ENCODE measurements around the gene ANKRD11. TPM values are rescaled to one million over a fixed set of nuclear protein-coding genes. Genes with fewer than 3 reads are reported as not detected.

The ANKRD11 gene
- total RNA-seq, 1 donor from 2014 or later: 165 TPM

- DNase-seq (ENCODE audit: low spot score): peak; percentile 50
- H3K9me3 Mint-ChIP-seq (ENCODE audit: unreplicated experiment): no peaks in the 10 kb centered on the region
- TF ChIP-seq CTCF (IDR thresholded peaks at IDR 0.05; ENCODE audit: unreplicated experiment): no peak
- H3K27ac Mint-ChIP-seq (ENCODE audit: unreplicated experiment): peak overlapping the region; percentile 48
- peaks cover 44% of the 10 kb centered on the region for H3K27me3 Mint-ChIP-seq (ENCODE audit: unreplicated experiment)
- H3K36me3 Mint-ChIP-seq (ENCODE audit: low read depth, unreplicated experiment): peaks cover 27% of the 10 kb centered on the region
- H3K4me1 Mint-ChIP-seq (ENCODE audit: unreplicated experiment): peaks cover 84% of the 10 kb centered on the region
- peak overlapping the region; percentile 40 for H3K4me3 Mint-ChIP-seq (ENCODE audit: unreplicated experiment)
These were observed 167.8 kb downstream of the ANKRD11 start for GRCh38 chr16:89322321-89323119.

DNA sequence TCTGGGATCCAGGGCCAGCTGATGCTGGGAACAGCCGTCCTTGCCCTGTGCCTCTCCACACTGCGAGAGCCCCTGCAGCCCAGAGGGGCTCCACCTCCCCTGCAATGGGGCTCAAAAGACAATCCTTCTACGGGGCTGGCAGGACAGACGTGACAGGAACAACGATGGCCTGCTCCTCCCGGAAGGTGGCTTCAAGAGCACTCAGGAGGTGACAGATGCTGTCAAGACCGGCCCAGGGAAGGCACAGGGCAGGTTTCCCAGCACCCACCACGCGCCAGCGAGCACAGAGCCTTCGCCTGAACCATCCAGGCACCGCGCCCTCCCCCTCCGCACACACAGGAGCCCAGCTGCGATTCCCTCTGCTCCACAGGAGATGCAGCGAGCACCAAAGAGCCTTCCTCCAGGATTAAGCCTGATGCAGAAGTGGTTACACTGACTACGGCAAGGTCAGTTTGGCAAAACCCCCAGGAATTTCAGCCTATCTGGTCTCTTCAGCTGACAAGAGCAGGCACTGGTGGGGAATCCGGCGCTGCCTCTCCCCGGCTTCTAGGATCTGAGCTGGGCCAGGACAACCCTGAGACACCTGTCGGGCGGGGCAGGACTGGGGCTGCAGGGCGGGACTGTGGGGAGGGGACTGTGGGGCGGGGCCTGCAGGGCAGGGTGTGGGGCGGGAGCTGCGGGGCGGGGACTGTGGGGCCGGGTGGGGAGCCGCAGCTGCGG, 169.4 kb downstream of the ANKRD11 start:
- Mint-ChIP-seq H3K27ac (ENCODE audit: unreplicated experiment) (no peak overlapping the region), H3K4me1 (ENCODE audit: unreplicated experiment) (peaks cover 86% of the 10 kb centered on the region), H3K27me3 (ENCODE audit: unreplicated experiment) (peaks cover 45% of the 10 kb centered on the region), H3K36me3 (ENCODE audit: low read depth, unreplicated experiment) (peaks cover 38% of the 10 kb centered on the region), H3K4me3 (ENCODE audit: unreplicated experiment) (no peak overlapping the region), H3K9me3 (ENCODE audit: unreplicated experiment) (no peaks in the 10 kb centered on the region)
- no peak for DNase-seq (ENCODE audit: low spot score)
- TF ChIP-seq CTCF (IDR thresholded peaks at IDR 0.05; ENCODE audit: unreplicated experiment): no peak

- Mint-ChIP-seq H3K4me3 (ENCODE audit: unreplicated experiment) (no peak overlapping the region), H3K36me3 (ENCODE audit: low read depth, unreplicated experiment) (peaks cover 40% of the 10 kb centered on the region), H3K27me3 (ENCODE audit: unreplicated experiment) (peaks cover 48% of the 10 kb centered on the region), H3K4me1 (ENCODE audit: unreplicated experiment) (peaks cover 85% of the 10 kb centered on the region), H3K27ac (ENCODE audit: unreplicated experiment) (no peak overlapping the region), H3K9me3 (ENCODE audit: unreplicated experiment) (no peaks in the 10 kb centered on the region)
- no peak for DNase-seq (ENCODE audit: low spot score)
- TF ChIP-seq CTCF (IDR thresholded peaks at IDR 0.05; ENCODE audit: unreplicated experiment): no peak
These were observed 170.2 kb downstream of the ANKRD11 start for GRCh38 chr16:89319886-89320781.

GRCh38 chr16:89319631-89319885, 170.8 kb downstream of the ANKRD11 start:
- DNase-seq (ENCODE audit: low spot score): no peak
- no peak for TF ChIP-seq CTCF (IDR thresholded peaks at IDR 0.05; ENCODE audit: unreplicated experiment)
- Mint-ChIP-seq H3K36me3 (ENCODE audit: low read depth, unreplicated experiment) (peaks cover 42% of the 10 kb centered on the region), H3K27ac (ENCODE audit: unreplicated experiment) (no peak overlapping the region), H3K27me3 (ENCODE audit: unreplicated experiment) (peaks cover 52% of the 10 kb centered on the region), H3K4me1 (ENCODE audit: unreplicated experiment) (peaks cover 85% of the 10 kb centered on the region), H3K4me3 (ENCODE audit: unreplicated experiment) (no peak overlapping the region), H3K9me3 (ENCODE audit: unreplicated experiment) (no peaks in the 10 kb centered on the region)
